A673 (cell line): ENCODE results near the gene SEL1L. TPM values are rescaled to one million over a fixed set of nuclear protein-coding genes. Genes with fewer than 3 reads are reported as not detected.

Experiments used
- BruUV-seq: library from RNA; stranded (reverse); fragments of 400-500 nt; replicated peaks from 2 replicates; lab custom pipeline; 2021; lab: Mats Ljungman, UMichigan
- CTCF ChIA-PET: fragments of 300-600 bp; sonication (Branson Sonifier 250); formaldehyde crosslinking; loops from one replicate; lab custom pipeline; 2022; ENCODE audit warnings: antibody characterized with exemption; lab: Charles Lee
- POLR2A ChIA-PET: fragments of 300-600 bp; sonication (Branson Sonifier 250); formaldehyde crosslinking; loops from one replicate; lab custom pipeline; 2022; ENCODE audit warnings: antibody characterized with exemption; ENCODE audit not compliant: low non-redundant PET; lab: Charles Lee
- DNase-seq: peaks from one replicate; pipeline ENCODE4 v3.0.0-alpha.2; 2015; ENCODE audit warnings: low spot score
- H3K27ac ChIP-seq: fragments of 200-600 bp; sonication (generic); 2 replicates; pipeline ENCODE4 v1.5.1; 2016; ENCODE audit warnings: mixed run types, low read depth, mild to moderate bottlenecking, mixed read lengths, antibody characterized with exemption, low read length; ENCODE audit not compliant: poor library complexity, severe bottlenecking
- H3K27me3 ChIP-seq: fragments of 200-600 bp; sonication (generic); replicated peaks from 2 replicates; pipeline ENCODE4 v1.6.1; 2017; ENCODE audit warnings: mixed run types, low read depth, mild to moderate bottlenecking, mixed read lengths, antibody characterized with exemption, low read length; ENCODE audit not compliant: insufficient read depth, poor library complexity
- H3K36me3 ChIP-seq: fragments of 200-600 bp; sonication (generic); 2 replicates; pipeline ENCODE4 v1.6.1; 2016; ENCODE audit warnings: mixed run types, mild to moderate bottlenecking, mixed read lengths, antibody characterized with exemption, low read length; ENCODE audit not compliant: insufficient read depth, poor library complexity, severe bottlenecking
- H3K4me1 ChIP-seq: fragments of 200-600 bp; sonication (generic); 2 replicates; pipeline ENCODE4 v1.6.1; 2017; ENCODE audit warnings: mixed run types, mild to moderate bottlenecking, mixed read lengths, antibody characterized with exemption, low read length; ENCODE audit not compliant: insufficient read depth, poor library complexity, severe bottlenecking
- H3K4me3 ChIP-seq: fragments of 200-600 bp; sonication (generic); 2 replicates; pipeline ENCODE4 v1.5.1; 2016; ENCODE audit warnings: low read depth, mixed run types, mild to moderate bottlenecking, mixed read lengths, low read length; ENCODE audit not compliant: poor library complexity, severe bottlenecking
- H3K9me3 ChIP-seq: fragments of 200-600 bp; sonication (generic); 2 replicates; pipeline ENCODE4 v1.6.1; 2016; ENCODE audit warnings: mixed run types, low read depth, mild to moderate bottlenecking, mixed read lengths, antibody characterized with exemption, low read length; ENCODE audit not compliant: poor library complexity, severe bottlenecking
- EZH2 ChIP-seq: fragments of 200-600 bp; sonication (generic); IDR thresholded peaks from 2 replicates; pipeline ENCODE4 v1.6.1; 2017; ENCODE audit warnings: borderline replicate concordance, low read depth, mild to moderate bottlenecking, mixed read lengths, antibody characterized with exemption, low read length; ENCODE audit not compliant: poor library complexity, severe bottlenecking
- intact Hi-C: fragments of 100-400 bp; cut with micrococcal nuclease; formaldehyde crosslinking; loops from one replicate; pipeline ENCODE4 v1.10.0; 2022; ENCODE audit not compliant: unreplicated experiment
- total RNA-seq: library from RNA; stranded (reverse); gene quantifications from 2 replicates; pipeline ENCODE4 v1.2.3, GENCODE V29; 2021
- TF ChIP-seq, protein P1 (sequence below): fragments of 300-800, 200-600 bp; sonication (generic); conservative IDR thresholded peaks from 2 replicates; pipeline ENCODE4 v1.5.1; 2017; ENCODE audit warnings: low read depth, mild to moderate bottlenecking, antibody characterized with exemption, low read length, moderate library complexity, mixed read lengths

Gene SEL1L
- total RNA-seq, 1 experiment from 2014 or later = 52.5 TPM

DNA sequence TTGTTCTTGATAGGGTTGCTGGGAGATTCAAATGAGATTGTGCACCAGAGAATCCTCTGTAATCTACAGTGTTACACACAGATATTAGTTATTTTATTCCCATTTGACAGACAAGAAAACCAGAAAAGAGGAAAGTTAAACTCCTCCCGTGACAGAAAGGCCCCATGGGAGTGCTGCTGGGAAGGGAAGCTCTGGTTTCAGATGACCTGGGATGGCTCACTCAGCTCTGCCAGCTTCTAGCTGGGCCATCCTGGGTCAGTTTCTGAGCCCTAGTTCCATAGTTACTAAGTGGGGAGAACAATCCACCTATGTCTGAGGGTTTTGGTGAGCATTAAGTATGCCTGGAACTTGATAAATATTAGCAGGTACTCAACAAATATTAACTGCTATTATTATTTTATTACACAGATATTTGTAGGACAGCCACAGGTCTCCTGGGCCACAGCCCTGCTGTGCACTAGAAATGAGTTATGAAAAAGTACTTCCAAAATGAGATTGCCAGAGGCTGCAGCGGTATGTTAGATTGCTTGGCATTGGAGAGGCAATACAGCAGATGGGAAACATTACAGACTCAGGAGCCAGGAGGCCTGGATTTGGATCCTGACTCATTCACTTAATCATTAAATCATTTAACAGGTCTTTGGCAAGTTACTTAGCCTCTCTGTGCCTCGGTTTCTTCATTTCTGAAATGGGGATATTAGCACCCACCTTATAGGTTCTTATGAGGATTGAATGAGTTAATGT lies 86.5 kb downstream of the SEL1L start:
- H3K27me3 ChIP-seq = peaks cover 8% of the 10 kb centered on the region
- no peak overlapping the region for H3K27ac ChIP-seq
- TF ChIP-seq EZH2 = no peak
- TF ChIP-seq, protein P1, sequence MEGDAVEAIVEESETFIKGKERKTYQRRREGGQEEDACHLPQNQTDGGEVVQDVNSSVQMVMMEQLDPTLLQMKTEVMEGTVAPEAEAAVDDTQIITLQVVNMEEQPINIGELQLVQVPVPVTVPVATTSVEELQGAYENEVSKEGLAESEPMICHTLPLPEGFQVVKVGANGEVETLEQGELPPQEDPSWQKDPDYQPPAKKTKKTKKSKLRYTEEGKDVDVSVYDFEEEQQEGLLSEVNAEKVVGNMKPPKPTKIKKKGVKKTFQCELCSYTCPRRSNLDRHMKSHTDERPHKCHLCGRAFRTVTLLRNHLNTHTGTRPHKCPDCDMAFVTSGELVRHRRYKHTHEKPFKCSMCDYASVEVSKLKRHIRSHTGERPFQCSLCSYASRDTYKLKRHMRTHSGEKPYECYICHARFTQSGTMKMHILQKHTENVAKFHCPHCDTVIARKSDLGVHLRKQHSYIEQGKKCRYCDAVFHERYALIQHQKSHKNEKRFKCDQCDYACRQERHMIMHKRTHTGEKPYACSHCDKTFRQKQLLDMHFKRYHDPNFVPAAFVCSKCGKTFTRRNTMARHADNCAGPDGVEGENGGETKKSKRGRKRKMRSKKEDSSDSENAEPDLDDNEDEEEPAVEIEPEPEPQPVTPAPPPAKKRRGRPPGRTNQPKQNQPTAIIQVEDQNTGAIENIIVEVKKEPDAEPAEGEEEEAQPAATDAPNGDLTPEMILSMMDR = no peak
- POLR2A ChIA-PET = interaction anchor here (0.6 kb wide), 1 partner anchor 527 kb away, joined by 3 read pairs; no protein-coding TSS in a partner anchor
- CTCF ChIA-PET = no interaction called here
- H3K36me3 ChIP-seq = no peaks in the 10 kb centered on the region
- BruUV-seq = no TSS peak
- DNase-seq = no peak
- H3K4me1 ChIP-seq = no peaks in the 10 kb centered on the region
- no peaks in the 10 kb centered on the region for H3K9me3 ChIP-seq
- intact Hi-C loops = no loop called here
- H3K4me3 ChIP-seq = no peak overlapping the region

DNA sequence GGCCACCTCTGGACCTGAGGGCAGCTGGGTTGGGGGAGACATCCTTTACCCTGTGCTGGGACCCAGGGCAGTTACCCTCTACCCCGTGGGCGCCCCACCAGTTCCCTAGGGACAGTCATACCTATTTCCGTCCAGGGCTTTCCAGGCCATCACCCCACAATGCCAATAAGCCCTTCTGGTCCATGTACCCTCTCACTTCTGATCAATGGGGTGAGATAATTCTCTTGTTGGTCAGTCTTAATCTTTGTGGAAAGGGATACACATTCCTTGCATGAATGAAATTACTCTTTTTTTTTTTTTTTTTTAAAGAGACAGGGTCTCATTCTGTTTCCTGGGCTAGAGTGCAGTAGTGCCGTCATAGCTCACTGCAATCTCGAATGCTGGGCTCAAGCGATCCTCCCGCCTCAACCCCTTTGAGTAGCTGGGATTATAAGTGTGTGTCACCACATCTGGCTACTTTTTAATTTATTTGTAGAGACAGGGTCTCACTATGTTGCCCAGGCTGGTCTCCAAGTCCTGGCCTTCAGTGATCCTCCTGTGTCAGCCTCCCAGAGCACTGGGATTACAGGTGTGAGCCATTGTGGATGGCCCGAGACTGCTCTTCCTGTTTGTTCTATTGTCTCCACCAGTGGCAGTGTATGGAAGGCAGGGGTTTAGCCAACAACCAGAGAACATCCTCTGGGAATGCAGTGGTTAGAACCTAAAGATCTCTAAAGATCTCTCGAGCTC lies 87.2 kb downstream of the SEL1L start:
- no peak for TF ChIP-seq EZH2
- TF ChIP-seq, protein P1 = no peak
- Histone ChIP-seq H3K4me3 (no peak overlapping the region), H3K27ac (no peak overlapping the region), H3K36me3 (no peaks in the 10 kb centered on the region), H3K27me3 (peaks cover 8% of the 10 kb centered on the region), H3K4me1 (no peaks in the 10 kb centered on the region), H3K9me3 (no peaks in the 10 kb centered on the region)
- POLR2A ChIA-PET = no interaction called here
- intact Hi-C loops = no loop called here
- no peak for DNase-seq
- BruUV-seq = no TSS peak
- CTCF ChIA-PET = no interaction called here

DNA sequence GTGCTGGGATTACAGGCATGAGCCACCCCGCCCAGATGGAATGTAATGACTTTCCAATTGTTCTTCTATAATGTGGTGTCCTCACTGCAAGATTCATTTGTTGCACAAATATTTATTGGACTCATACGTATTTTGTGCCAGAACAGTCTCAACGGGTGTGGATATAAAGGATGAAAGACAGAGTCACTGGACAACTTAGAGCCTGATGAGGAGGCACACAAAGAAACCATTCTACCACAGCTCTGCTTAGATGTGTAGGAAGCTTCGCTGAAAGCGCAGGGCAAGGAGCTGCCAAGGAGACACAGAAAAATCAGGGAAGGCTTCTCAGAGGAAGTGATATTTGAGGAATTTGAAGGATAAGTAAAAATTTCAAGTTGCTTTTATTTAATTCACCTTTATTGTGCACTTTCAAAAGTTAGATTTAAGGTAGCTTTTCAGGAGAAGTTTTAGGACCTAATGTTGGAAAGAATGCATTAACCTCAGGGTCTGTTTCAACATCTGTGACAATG lies 92.0 kb downstream of the SEL1L start:
- POLR2A ChIA-PET = no interaction called here
- Histone ChIP-seq H3K9me3 (no peaks in the 10 kb centered on the region), H3K4me1 (peaks cover 3% of the 10 kb centered on the region), H3K4me3 (no peak overlapping the region), H3K36me3 (no peaks in the 10 kb centered on the region), H3K27me3 (peaks cover 24% of the 10 kb centered on the region), H3K27ac (no peak overlapping the region)
- DNase-seq = no peak
- CTCF ChIA-PET = no interaction called here
- TF ChIP-seq EZH2 = no peak
- TF ChIP-seq, protein P1 = no peak
- no TSS peak for BruUV-seq
- intact Hi-C loops = no loop called here
